Mammary epithelial cell (primary cell): ENCODE measurements around the gene SRA1.

Experiments
- EZH2 ChIP-seq: IDR thresholded peaks from 2 replicates; pipeline ENCODE4 v1.6.1; 2012; ENCODE audit warnings: low read length, inconsistent platforms, borderline replicate concordance
- TF ChIP-seq, protein P1 (sequence below), 2 donors: IDR thresholded peaks in 1 of 2; conservative IDR thresholded peaks in 1 of 2; 2 replicates each; pipeline ENCODE4 v1.5.1; 2011 to 2012; ENCODE audit warnings: inconsistent platforms in 2 of 2, low read length in 2 of 2, mild to moderate bottlenecking in 2 of 2, control low read depth in 1 of 2, low read depth in 1 of 2; ENCODE audit not compliant: insufficient read depth in 1 of 2; ENCODE audit errors: extremely low read depth in 1 of 2

DNA sequence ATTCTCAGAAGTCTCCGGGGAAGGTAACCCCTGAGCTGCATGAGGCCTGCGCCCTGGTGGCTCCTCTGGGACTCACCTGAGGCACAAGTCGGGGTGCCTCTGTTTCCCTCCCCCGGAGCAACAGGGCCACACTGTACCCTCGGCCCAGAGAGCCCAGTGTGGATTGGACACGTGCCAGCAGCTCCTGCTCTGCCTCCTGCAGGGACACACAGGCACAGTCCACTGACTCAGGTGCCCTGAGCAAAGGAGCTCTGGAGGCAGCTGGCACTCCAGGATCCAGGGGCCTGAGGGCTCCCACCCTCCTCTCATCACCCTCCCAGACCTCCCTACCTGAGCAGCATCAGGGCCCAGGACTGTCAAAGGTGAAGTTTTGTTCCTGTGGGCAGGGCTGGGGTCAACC, 36.9 kb upstream of the SRA1 start:
- TF ChIP-seq, protein P1, sequence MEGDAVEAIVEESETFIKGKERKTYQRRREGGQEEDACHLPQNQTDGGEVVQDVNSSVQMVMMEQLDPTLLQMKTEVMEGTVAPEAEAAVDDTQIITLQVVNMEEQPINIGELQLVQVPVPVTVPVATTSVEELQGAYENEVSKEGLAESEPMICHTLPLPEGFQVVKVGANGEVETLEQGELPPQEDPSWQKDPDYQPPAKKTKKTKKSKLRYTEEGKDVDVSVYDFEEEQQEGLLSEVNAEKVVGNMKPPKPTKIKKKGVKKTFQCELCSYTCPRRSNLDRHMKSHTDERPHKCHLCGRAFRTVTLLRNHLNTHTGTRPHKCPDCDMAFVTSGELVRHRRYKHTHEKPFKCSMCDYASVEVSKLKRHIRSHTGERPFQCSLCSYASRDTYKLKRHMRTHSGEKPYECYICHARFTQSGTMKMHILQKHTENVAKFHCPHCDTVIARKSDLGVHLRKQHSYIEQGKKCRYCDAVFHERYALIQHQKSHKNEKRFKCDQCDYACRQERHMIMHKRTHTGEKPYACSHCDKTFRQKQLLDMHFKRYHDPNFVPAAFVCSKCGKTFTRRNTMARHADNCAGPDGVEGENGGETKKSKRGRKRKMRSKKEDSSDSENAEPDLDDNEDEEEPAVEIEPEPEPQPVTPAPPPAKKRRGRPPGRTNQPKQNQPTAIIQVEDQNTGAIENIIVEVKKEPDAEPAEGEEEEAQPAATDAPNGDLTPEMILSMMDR (conservative IDR thresholded peaks at IDR 0.05 in 1 of 2, IDR thresholded peaks at IDR 0.05 in 1 of 2; ENCODE audit: extremely low read depth in 1 of 2, insufficient read depth in 1 of 2, low read depth in 1 of 2, low read length in 2 of 2) = no peak
- TF ChIP-seq EZH2 = no peak
